ENCODE data around the gene LMX1A. TPM values are rescaled to one million over a fixed set of nuclear protein-coding genes. Genes with fewer than 3 reads are reported as not detected.

The LMX1A gene
- total RNA-seq, 1 donor from 2014 or later: 0.11 TPM

- DNase-seq: no peak
- no peaks in the 10 kb centered on the region for H3K36me3 ChIP-seq
- H3K27ac ChIP-seq (replicated peaks): no peak overlapping the region
- H3K27me3 ChIP-seq (ENCODE audit: low read depth): peaks cover 75% of the 10 kb centered on the region
- H3K4me1 ChIP-seq: no peaks in the 10 kb centered on the region
- no peak for TF ChIP-seq CTCF (IDR thresholded peaks at IDR 0.05; ENCODE audit: borderline replicate concordance)
- peaks cover 15% of the 10 kb centered on the region for H3K9me3 ChIP-seq (replicated peaks)
- intact Hi-C loops (cut with micrococcal nuclease): no loop called here
- no peak overlapping the region for H3K4me3 ChIP-seq
Measured at GRCh38 chr1:165316153-165316772, 40.3 kb downstream of the LMX1A start.

- H3K27me3 ChIP-seq (ENCODE audit: low read depth): peaks cover 77% of the 10 kb centered on the region
- H3K4me3 ChIP-seq: no peak overlapping the region
- H3K4me1 ChIP-seq: no peaks in the 10 kb centered on the region
- no peak for DNase-seq
- H3K36me3 ChIP-seq: no peaks in the 10 kb centered on the region
- intact Hi-C loops (cut with micrococcal nuclease): no loop called here
- no peak for TF ChIP-seq CTCF (IDR thresholded peaks at IDR 0.05; ENCODE audit: borderline replicate concordance)
- H3K27ac ChIP-seq (replicated peaks): no peak overlapping the region
- H3K9me3 ChIP-seq (replicated peaks): peaks cover 11% of the 10 kb centered on the region
Measured at GRCh38 chr1:165315481-165315880, 41.0 kb downstream of the LMX1A start.

- H3K4me1 ChIP-seq: no peaks in the 10 kb centered on the region
- no peak overlapping the region for H3K27ac ChIP-seq (replicated peaks)
- H3K4me3 ChIP-seq: no peak overlapping the region
- peaks cover 79% of the 10 kb centered on the region for H3K27me3 ChIP-seq (ENCODE audit: low read depth)
- peaks cover 11% of the 10 kb centered on the region for H3K9me3 ChIP-seq (replicated peaks)
- no peak for DNase-seq
- H3K36me3 ChIP-seq: no peaks in the 10 kb centered on the region
- no peak for TF ChIP-seq CTCF (IDR thresholded peaks at IDR 0.05; ENCODE audit: borderline replicate concordance)
- intact Hi-C loops (cut with micrococcal nuclease): no loop called here
Measured at GRCh38 chr1:165313903-165314302, 42.6 kb downstream of the LMX1A start.

GRCh38 chr1:165312591-165312990 lies 43.9 kb downstream of the LMX1A start:
- Histone ChIP-seq H3K36me3 (no peaks in the 10 kb centered on the region), H3K27ac (replicated peaks) (no peak overlapping the region), H3K9me3 (replicated peaks) (peaks cover 11% of the 10 kb centered on the region), H3K4me1 (no peaks in the 10 kb centered on the region), H3K27me3 (ENCODE audit: low read depth) (peaks cover 76% of the 10 kb centered on the region), H3K4me3 (no peak overlapping the region)
- no peak for DNase-seq
- TF ChIP-seq CTCF (IDR thresholded peaks at IDR 0.05; ENCODE audit: borderline replicate concordance): no peak
- intact Hi-C loops (cut with micrococcal nuclease): no loop called here

- Histone ChIP-seq H3K4me1 (no peaks in the 10 kb centered on the region), H3K27me3 (ENCODE audit: low read depth) (peaks cover 80% of the 10 kb centered on the region), H3K9me3 (replicated peaks) (no peaks in the 10 kb centered on the region), H3K36me3 (no peaks in the 10 kb centered on the region), H3K4me3 (no peak overlapping the region), H3K27ac (replicated peaks) (no peak overlapping the region)
- intact Hi-C loops (cut with micrococcal nuclease): no loop called here
- TF ChIP-seq CTCF (IDR thresholded peaks at IDR 0.05; ENCODE audit: borderline replicate concordance): no peak
- DNase-seq: no peak
Measured at GRCh38 chr1:165306543-165307434, 49.7 kb downstream of the LMX1A start.
